ENCODE results near the gene SGCD.

SGCD gene

GRCh38 chr5:156585999-156586398 is 259.0 kb downstream of the SGCD start:
- no peak for TF ChIP-seq Cebpa-rat (IDR thresholded peaks at IDR 0.05)
- Histone ChIP-seq H3K4me1 (no peaks in the 10 kb centered on the region), H3K9me3 (replicated peaks in 1 of 11) (peaks cover 0 to 12% (median 8%) of the 10 kb centered on the region in 11 experiments; a peak in 14 of 22 replicates), H3K4me2 (no peak overlapping the region), H3K36me3 (no peaks in the 10 kb centered on the region), H3K27me3 (no peaks in the 10 kb centered on the region), H3K9ac (no peak overlapping the region), H4K20me1 (no peaks in the 10 kb centered on the region), H3K27ac (no peak overlapping the region), H3K4me3 (no peak overlapping the region)

- H3K27ac ChIP-seq = no peak overlapping the region
- H4K20me1 ChIP-seq = no peaks in the 10 kb centered on the region
- no peak overlapping the region for H3K4me2 ChIP-seq
- no peak overlapping the region for H3K4me3 ChIP-seq
- 0 out of 22 replicates have a peak, but pooled peaks cover 0 to 2% (median 0%) of the 10 kb centered on the region in 11 experiments for H3K9me3 ChIP-seq (replicated peaks in 1 of 11)
- no peak overlapping the region for H3K9ac ChIP-seq
- no peak for TF ChIP-seq Cebpa-rat (IDR thresholded peaks at IDR 0.05)
- H3K4me1 ChIP-seq = no peaks in the 10 kb centered on the region
- no peaks in the 10 kb centered on the region for H3K27me3 ChIP-seq
- H3K36me3 ChIP-seq = no peaks in the 10 kb centered on the region
Observed at GRCh38 chr5:156587012-156587411, 260.0 kb downstream of the SGCD start.

- Histone ChIP-seq H3K4me1 (no peaks in the 10 kb centered on the region), H3K9me3 (replicated peaks in 1 of 11) (no peaks in the 10 kb centered on the region), H4K20me1 (no peaks in the 10 kb centered on the region), H3K27me3 (no peaks in the 10 kb centered on the region), H3K27ac (no peak overlapping the region), H3K36me3 (no peaks in the 10 kb centered on the region), H3K9ac (no peak overlapping the region), H3K4me2 (no peak overlapping the region), H3K4me3 (no peak overlapping the region)
- no peak for TF ChIP-seq Cebpa-rat (IDR thresholded peaks at IDR 0.05)
Observed at GRCh38 chr5:156588306-156588705, 261.3 kb downstream of the SGCD start.

- Histone ChIP-seq H3K27me3 (no peaks in the 10 kb centered on the region), H3K9ac (no peak overlapping the region), H3K9me3 (replicated peaks in 1 of 11) (no peaks in the 10 kb centered on the region), H3K4me1 (no peaks in the 10 kb centered on the region), H3K4me3 (no peak overlapping the region), H3K36me3 (no peaks in the 10 kb centered on the region), H4K20me1 (no peaks in the 10 kb centered on the region), H3K4me2 (no peak overlapping the region), H3K27ac (no peak overlapping the region)
- no peak for TF ChIP-seq Cebpa-rat (IDR thresholded peaks at IDR 0.05)
Observed at GRCh38 chr5:156589104-156589945, 262.4 kb downstream of the SGCD start.

GRCh38 chr5:156589946-156590216 is 262.9 kb downstream of the SGCD start:
- Histone ChIP-seq H3K36me3 (no peaks in the 10 kb centered on the region), H3K4me3 (no peak overlapping the region), H3K9ac (no peak overlapping the region), H3K27ac (no peak overlapping the region), H3K4me1 (no peaks in the 10 kb centered on the region), H3K4me2 (no peak overlapping the region), H3K9me3 (replicated peaks in 1 of 11) (no peaks in the 10 kb centered on the region), H4K20me1 (no peaks in the 10 kb centered on the region), H3K27me3 (no peaks in the 10 kb centered on the region)
- TF ChIP-seq Cebpa-rat (IDR thresholded peaks at IDR 0.05) = no peak

DNA sequence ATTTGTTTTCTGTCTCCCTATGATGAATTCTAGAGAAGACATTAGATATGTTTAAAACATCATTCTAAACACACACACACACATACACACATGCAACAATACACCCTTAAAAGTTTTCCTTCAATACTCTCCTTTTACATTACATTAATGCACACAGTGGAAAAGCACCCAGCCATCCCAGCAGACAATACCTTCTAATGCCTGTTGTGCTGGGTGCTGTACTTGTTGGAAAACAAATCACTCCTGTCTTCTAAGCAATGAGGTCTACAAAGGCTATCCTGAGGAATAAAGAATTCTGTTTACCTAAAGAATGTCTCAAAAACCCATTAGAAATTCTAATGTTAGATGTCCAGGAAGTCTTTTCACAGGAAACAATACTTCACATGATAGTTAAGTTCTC is 264.0 kb downstream of the SGCD start:
- Histone ChIP-seq H3K9ac (no peak overlapping the region), H3K36me3 (no peaks in the 10 kb centered on the region), H3K9me3 (replicated peaks in 1 of 11) (no peaks in the 10 kb centered on the region), H3K27ac (no peak overlapping the region), H3K4me3 (no peak overlapping the region), H3K27me3 (no peaks in the 10 kb centered on the region), H4K20me1 (no peaks in the 10 kb centered on the region), H3K4me1 (no peaks in the 10 kb centered on the region), H3K4me2 (no peak overlapping the region)
- no peak for TF ChIP-seq Cebpa-rat (IDR thresholded peaks at IDR 0.05)

DNA sequence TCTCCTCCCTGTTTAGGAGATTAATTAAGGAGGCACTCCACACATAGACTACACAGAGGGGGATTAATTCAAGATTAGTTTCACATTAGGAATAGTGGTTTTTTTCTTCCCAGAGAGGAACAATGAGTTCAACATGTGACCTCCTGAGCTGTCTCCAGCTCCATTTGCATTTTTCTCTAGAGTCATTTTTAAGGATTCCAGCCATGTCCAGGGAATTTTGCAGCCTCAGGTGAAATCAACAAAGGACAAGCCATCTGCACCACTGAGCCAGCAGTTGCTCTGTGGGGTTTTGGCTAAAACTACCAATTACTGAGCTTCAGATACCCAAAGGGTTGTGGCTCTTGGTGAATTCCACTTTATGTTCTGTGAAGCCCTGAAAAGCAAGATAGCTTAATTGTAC is 264.7 kb downstream of the SGCD start:
- Histone ChIP-seq H3K36me3 (no peaks in the 10 kb centered on the region), H3K4me3 (no peak overlapping the region), H3K27ac (no peak overlapping the region), H3K9me3 (replicated peaks in 1 of 11) (no peaks in the 10 kb centered on the region), H4K20me1 (no peaks in the 10 kb centered on the region), H3K4me1 (no peaks in the 10 kb centered on the region), H3K9ac (no peak overlapping the region), H3K27me3 (no peaks in the 10 kb centered on the region), H3K4me2 (no peak overlapping the region)
- no peak for TF ChIP-seq Cebpa-rat (IDR thresholded peaks at IDR 0.05)

- Histone ChIP-seq H3K27ac (no peak overlapping the region), H3K36me3 (no peaks in the 10 kb centered on the region), H3K9ac (no peak overlapping the region), H3K4me1 (no peaks in the 10 kb centered on the region), H3K9me3 (replicated peaks in 1 of 11) (no peaks in the 10 kb centered on the region), H3K27me3 (no peaks in the 10 kb centered on the region), H3K4me2 (no peak overlapping the region), H4K20me1 (no peaks in the 10 kb centered on the region), H3K4me3 (no peak overlapping the region)
- TF ChIP-seq Cebpa-rat (IDR thresholded peaks at IDR 0.05) = no peak
Observed at GRCh38 chr5:156593546-156593945, 266.6 kb downstream of the SGCD start.

- Histone ChIP-seq H4K20me1 (no peaks in the 10 kb centered on the region), H3K36me3 (no peaks in the 10 kb centered on the region), H3K9me3 (replicated peaks in 1 of 11) (no peaks in the 10 kb centered on the region), H3K27me3 (no peaks in the 10 kb centered on the region), H3K4me1 (no peaks in the 10 kb centered on the region), H3K4me3 (no peak overlapping the region), H3K4me2 (no peak overlapping the region), H3K27ac (no peak overlapping the region), H3K9ac (no peak overlapping the region)
- no peak for TF ChIP-seq Cebpa-rat (IDR thresholded peaks at IDR 0.05)
Observed at GRCh38 chr5:156594406-156594805, 267.4 kb downstream of the SGCD start.

DNA sequence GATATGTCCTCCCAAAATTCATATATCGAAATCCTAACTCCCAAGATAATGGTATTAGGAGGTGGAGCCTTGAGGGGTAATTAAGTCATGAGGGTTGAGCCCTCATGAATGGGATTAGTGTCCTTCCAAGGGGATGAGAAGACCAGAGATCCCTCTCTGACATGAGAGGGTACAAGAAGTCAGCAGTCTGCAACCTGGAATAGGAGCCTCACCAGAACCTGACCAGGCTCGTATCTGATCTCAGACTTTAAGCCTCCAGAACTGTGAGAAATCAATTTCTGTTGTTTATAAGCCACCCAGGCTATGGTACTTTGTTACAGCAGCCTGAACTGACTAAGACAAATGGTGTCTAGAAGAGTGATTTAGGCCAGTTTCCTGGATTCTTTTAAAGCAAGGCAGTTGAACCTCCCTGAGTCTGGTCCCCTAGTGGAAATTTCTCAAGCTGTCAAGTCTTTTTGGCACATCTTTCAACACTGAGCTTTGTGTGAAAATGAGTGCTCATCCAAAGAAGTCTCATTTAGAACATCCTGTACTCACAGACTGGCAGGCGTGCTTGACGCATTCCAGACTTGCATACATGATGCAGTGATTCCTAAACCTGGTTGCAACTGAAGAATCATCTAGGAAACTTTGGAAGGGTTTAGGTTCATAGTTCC is 268.3 kb downstream of the SGCD start:
- H3K4me3 ChIP-seq = no peak overlapping the region
- H3K9me3 ChIP-seq (replicated peaks in 1 of 11) = no peaks in the 10 kb centered on the region
- H3K4me2 ChIP-seq = no peak overlapping the region
- H3K27me3 ChIP-seq = no peaks in the 10 kb centered on the region
- TF ChIP-seq Cebpa-rat (IDR thresholded peaks at IDR 0.05) = no peak
- no peak overlapping the region for H3K9ac ChIP-seq
- no peaks in the 10 kb centered on the region for H3K4me1 ChIP-seq
- H3K27ac ChIP-seq = no peak overlapping the region
- no peaks in the 10 kb centered on the region for H3K36me3 ChIP-seq
- no peaks in the 10 kb centered on the region for H4K20me1 ChIP-seq
